T-helper 9 cell (primary cell): ENCODE measurements around the gene PPP2R5E.

ENCODE experiments used
- DNase-seq: peaks from one replicate; pipeline ENCODE4 v3.0.0-alpha.2; 2020

PPP2R5E gene

GRCh38 chr14:63362389-63362819 lies 180.8 kb downstream of the PPP2R5E start:
- DNase-seq = no peak

DNA sequence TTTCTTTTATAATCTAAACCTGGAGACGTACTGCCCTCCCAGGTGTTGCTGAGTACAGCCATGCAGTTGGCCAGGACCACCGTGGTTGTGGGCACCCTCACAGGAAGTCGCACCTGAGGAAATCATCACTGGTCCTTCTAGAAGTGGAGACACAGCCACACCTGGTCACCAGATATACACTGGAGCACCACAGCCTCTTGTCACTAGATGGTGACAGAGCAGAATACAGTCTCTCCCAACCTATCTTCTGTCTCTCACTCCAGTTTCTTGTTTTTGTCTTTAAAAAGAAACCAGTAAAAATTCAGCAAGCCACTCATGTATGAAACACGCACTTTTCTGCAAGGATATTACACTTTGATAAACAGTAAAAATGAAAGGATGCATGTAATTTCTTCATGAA lies 181.4 kb downstream of the PPP2R5E start:
- DNase-seq = no peak

- DNase-seq = no peak
Measured at GRCh38 chr14:63357841-63358240, 185.3 kb downstream of the PPP2R5E start.

- no peak for DNase-seq
Measured at GRCh38 chr14:63345826-63346225, 197.4 kb downstream of the PPP2R5E start.

- DNase-seq = no peak
Measured at GRCh38 chr14:63344336-63344735, 198.8 kb downstream of the PPP2R5E start.

GRCh38 chr14:63343878-63344277 lies 199.3 kb downstream of the PPP2R5E start:
- DNase-seq = no peak

- DNase-seq = no peak
Measured at GRCh38 chr14:63342371-63342770, 200.8 kb downstream of the PPP2R5E start.

GRCh38 chr14:63328787-63329737 lies 214.1 kb downstream of the PPP2R5E start:
- no peak for DNase-seq

DNA sequence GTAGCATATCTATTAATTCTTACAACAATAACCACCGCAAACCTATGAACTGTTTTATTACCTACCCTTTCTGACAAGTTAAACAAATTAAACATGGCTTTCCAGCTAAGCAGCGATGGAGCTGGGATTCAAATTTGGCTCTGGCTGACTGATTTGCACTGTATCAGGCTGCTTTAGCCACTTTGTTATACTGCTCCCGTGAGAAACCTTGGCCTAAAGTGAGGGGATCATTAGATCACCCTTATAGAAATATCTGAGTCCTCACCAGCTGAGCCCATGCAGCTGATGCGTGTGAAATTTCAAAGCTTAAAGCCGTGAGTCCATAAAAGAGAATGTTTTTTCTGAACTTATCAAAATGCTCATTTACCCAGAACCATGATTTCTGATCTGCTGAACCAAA lies 216.3 kb downstream of the PPP2R5E start:
- DNase-seq = no peak

GRCh38 chr14:63322897-63323573 lies 220.1 kb downstream of the PPP2R5E start:
- no peak for DNase-seq

- no peak for DNase-seq
Measured at GRCh38 chr14:63322472-63322871, 220.7 kb downstream of the PPP2R5E start.
